Upper lobe of left lung (tissue), 6 donors: ENCODE results near the gene SLC41A3. TPM values are rescaled to one million over a fixed set of nuclear protein-coding genes. Genes with fewer than 3 reads are reported as not detected.
A peak's percentile ranks its signal among the peaks of the same experiment; 100 is the strongest.

Source experiments
- ATAC-seq, 2 donors: fragments of 200-7000 bp; cut with Tn5 transposase; one replicate each; pipeline ENCODE4 v1.9.1; 2022; ENCODE audit warnings: mild to moderate bottlenecking in 2 of 2, moderate library complexity in 2 of 2; ENCODE audit not compliant: low FRiP score in 2 of 2
- DNase-seq, 2 donors: peaks; one replicate each; pipeline ENCODE4 v3.0.0-alpha.2; 2019 to 2020
- H3K27ac ChIP-seq, 4 donors: fragments of 200-600 bp; sonication (generic); one replicate each; pipeline ENCODE4 v1.5.1; 2016 to 2019
- H3K27me3 ChIP-seq, 4 donors: fragments of 200-600 bp; sonication (generic); one replicate each; pipeline ENCODE4 v1.5.1; 2017 to 2019
- H3K36me3 ChIP-seq, 4 donors: fragments of 200-600 bp; sonication (generic); one replicate each; pipeline ENCODE4 v1.5.1; 2016 to 2019
- H3K4me1 ChIP-seq, 4 donors: fragments of 200-600 bp; sonication (generic); one replicate each; pipeline ENCODE4 v1.5.1; 2018 to 2019
- H3K4me3 ChIP-seq, 4 donors: fragments of 200-600 bp; sonication (generic); one replicate each; pipeline ENCODE4 v1.5.1; 2017 to 2019; ENCODE audit warnings: mild to moderate bottlenecking in 2 of 4, moderate library complexity in 1 of 4
- H3K9me3 ChIP-seq, 4 donors: fragments of 200-600 bp; sonication (generic); one replicate each; pipeline ENCODE4 v1.5.1; 2018 to 2019
- CTCF ChIP-seq, 6 experiments: fragments of 450-650 bp in 4 of 6; fragments of 200-600 bp in 2 of 6; sonication (generic) in 2 of 6; IDR thresholded peaks; one replicate each; pipeline ENCODE4 v1.5.1; 2016 to 2019; ENCODE audit warnings: antibody characterized with exemption in 6 of 6
- EP300 ChIP-seq, 4 donors: sonication (generic); formaldehyde crosslinking; IDR thresholded peaks; one replicate each; pipeline ENCODE4 v1.5.1; 2017; ENCODE audit warnings: antibody characterized with exemption in 4 of 4, control low read depth in 2 of 4
- POLR2A ChIP-seq, 4 donors: fragments of 450-650 bp; IDR thresholded peaks; one replicate each; pipeline ENCODE4 v1.5.1; 2016 to 2017; ENCODE audit warnings: antibody characterized with exemption in 4 of 4, mild to moderate bottlenecking in 2 of 4
- POLR2AphosphoS5 ChIP-seq, 2 donors: sonication (generic); formaldehyde crosslinking; IDR thresholded peaks; one replicate each; pipeline ENCODE4 v1.5.1; 2017; ENCODE audit warnings: antibody characterized with exemption in 2 of 2
- WGBS, 2 donors: methylation state at CpG; one replicate each; pipeline ENCODE4 v1.1.5; 2017 to 2018; 5-methylcytosine and 5-hydroxymethylcytosine counted together
- total RNA-seq, 6 donors: library from RNA; depleted of rRNA in 4 of 6; stranded (reverse); fragments of >200 nt in 4 of 6; gene quantifications; one replicate each; pipeline versions ENCODE4 v1.1.0 to v1.2.1, GENCODE V29; 2016 to 2021
- donor health status: DM: no; HTN: no; CAD: no; lungs with moderate emphysema.
- donor health status: DM: no; HTN: yes; CAD: no; lungs with severe emphysema.

SLC41A3 gene
- total RNA-seq, 6 donors from 2014 or later, result 17.1 to 40.1 (median 32.3) TPM

GRCh38 chr3:126026761-126027160 lies 57.2 kb downstream of the SLC41A3 start:
- TF ChIP-seq EP300 (IDR thresholded peaks at IDR 0.05) (no peak), POLR2AphosphoS5 (IDR thresholded peaks at IDR 0.05) (no peak), POLR2A (IDR thresholded peaks at IDR 0.05) (no peak), CTCF (IDR thresholded peaks at IDR 0.05) (no peak)
- Histone ChIP-seq H3K36me3 (peaks cover 0 to 50% (median 26%) of the 10 kb centered on the region in 4 donors), H3K4me1 (no peaks in the 10 kb centered on the region), H3K27ac (no peak overlapping the region), H3K9me3 (peaks cover 4 to 12% (median 8%) of the 10 kb centered on the region in 4 donors), H3K4me3 (no peak overlapping the region), H3K27me3 (no peaks in the 10 kb centered on the region)
- ATAC-seq (no peak), DNase-seq (no peak)
- WGBS, 2 donors, result 95 to 99% methylated on average over 6 of the region's 6 CpGs

GRCh38 chr3:126026277-126026751 lies 57.6 kb downstream of the SLC41A3 start:
- Histone ChIP-seq H3K27me3 (no peaks in the 10 kb centered on the region), H3K27ac (no peak overlapping the region), H3K4me3 (no peak overlapping the region), H3K36me3 (peaks cover 0 to 50% (median 26%) of the 10 kb centered on the region in 4 donors), H3K9me3 (peaks cover 4 to 12% (median 8%) of the 10 kb centered on the region in 4 donors), H3K4me1 (no peaks in the 10 kb centered on the region)
- 93 to 94% methylated on average over 10 to 11 of the region's 11 CpGs for WGBS, 2 donors
- DNase-seq (peak in 1 of 2 donors; percentile 74), ATAC-seq (no peak)
- TF ChIP-seq POLR2AphosphoS5 (IDR thresholded peaks at IDR 0.05) (no peak), POLR2A (IDR thresholded peaks at IDR 0.05) (no peak), EP300 (IDR thresholded peaks at IDR 0.05) (no peak), CTCF (IDR thresholded peaks at IDR 0.05) (no peak)

- 80 to 88% methylated on average over 1 to 4 of the region's 4 CpGs for WGBS, 2 donors
- H3K27me3 ChIP-seq, result no peaks in the 10 kb centered on the region
- no peaks in the 10 kb centered on the region for H3K4me1 ChIP-seq
- peaks cover 4 to 12% (median 8%) of the 10 kb centered on the region in 4 donors for H3K9me3 ChIP-seq
- DNase-seq (no peak), ATAC-seq (no peak)
- no peak overlapping the region for H3K27ac ChIP-seq
- no peak overlapping the region for H3K4me3 ChIP-seq
- TF ChIP-seq POLR2A (IDR thresholded peaks at IDR 0.05) (no peak), EP300 (IDR thresholded peaks at IDR 0.05) (no peak), CTCF (IDR thresholded peaks at IDR 0.05) (no peak), POLR2AphosphoS5 (IDR thresholded peaks at IDR 0.05) (no peak)
- H3K36me3 ChIP-seq, result peaks cover 0 to 50% (median 26%) of the 10 kb centered on the region in 4 donors
These were observed 58.1 kb downstream of the SLC41A3 start for GRCh38 chr3:126025862-126026261.

GRCh38 chr3:126025116-126025729 lies 58.7 kb downstream of the SLC41A3 start:
- Histone ChIP-seq H3K36me3 (peaks cover 0 to 50% (median 26%) of the 10 kb centered on the region in 4 donors), H3K4me1 (no peaks in the 10 kb centered on the region), H3K4me3 (no peak overlapping the region), H3K27me3 (no peaks in the 10 kb centered on the region), H3K27ac (no peak overlapping the region), H3K9me3 (peaks cover 4 to 12% (median 8%) of the 10 kb centered on the region in 4 donors)
- ATAC-seq (peak in 1 of 2 donors; percentile 12), DNase-seq (no peak)
- 92 to 95% methylated on average over 12 to 14 of the region's 14 CpGs for WGBS, 2 donors
- TF ChIP-seq CTCF (IDR thresholded peaks at IDR 0.05), result no peak
- TF ChIP-seq POLR2A (IDR thresholded peaks at IDR 0.05), result no peak
- TF ChIP-seq POLR2AphosphoS5 (IDR thresholded peaks at IDR 0.05), result no peak
- no peak for TF ChIP-seq EP300 (IDR thresholded peaks at IDR 0.05)
